ENCODE measurements around the gene FHIP1B.

- no peak for TF ChIP-seq CTCF (IDR thresholded peaks at IDR 0.05)
- no peak for TF ChIP-seq POLR2A (IDR thresholded peaks at IDR 0.05)
Observed at GRCh38 chr11:6175440-6175839, 59.0 kb downstream of the FHIP1B start.

Data from heart left ventricle (tissue), 13 donors.